Panc1 (cell line): ENCODE data around the gene PDLIM4. TPM values are rescaled to one million over a fixed set of nuclear protein-coding genes. Genes with fewer than 3 reads are reported as not detected.

Experiments used
- ATAC-seq: fragments of 200-7000 bp; cut with Tn5 transposase; 2 replicates; pipeline ENCODE4 v1.9.1; 2020; ENCODE audit warnings: mild to moderate bottlenecking, moderate library complexity
- BruUV-seq: library from RNA; stranded (reverse); fragments of 400-500 nt; replicated peaks from 2 replicates; lab custom pipeline; 2021; lab: Mats Ljungman, UMichigan
- CTCF ChIA-PET: fragments of 300-600 bp; sonication (Branson Sonifier 250); formaldehyde crosslinking; loops from one replicate; lab custom pipeline; 2022; ENCODE audit warnings: antibody characterized with exemption; lab: Charles Lee
- POLR2A ChIA-PET: fragments of 300-600 bp; sonication (Branson Sonifier 250); formaldehyde crosslinking; loops from one replicate; lab custom pipeline; 2022; ENCODE audit warnings: antibody characterized with exemption; lab: Charles Lee
- DNase-seq: peaks from one replicate; pipeline ENCODE4 v3.0.0-alpha.2; 2010; ENCODE audit warnings: low read depth, low spot score
- H3K27ac ChIP-seq: 2 replicates; pipeline ENCODE4 v1.5.1; 2011; ENCODE audit warnings: mild to moderate bottlenecking, low read length, inconsistent platforms
- H3K27me3 ChIP-seq: fragments of 200-500 bp; sonication (Bioruptor generic); 2 replicates; pipeline ENCODE4 v1.6.0; 2014; ENCODE audit warnings: low read length, inconsistent platforms; ENCODE audit not compliant: control insufficient read depth, insufficient read depth
- H3K36me3 ChIP-seq: fragments of 200-500 bp; sonication (Bioruptor generic); 2 replicates; pipeline ENCODE4 v1.5.1; 2014; ENCODE audit warnings: inconsistent platforms, mild to moderate bottlenecking, low read length, moderate library complexity; ENCODE audit not compliant: control insufficient read depth, insufficient read depth
- H3K4me1 ChIP-seq: 2 replicates; pipeline ENCODE4 v1.5.1; 2011; ENCODE audit warnings: inconsistent platforms, mild to moderate bottlenecking, low read length, moderate library complexity; ENCODE audit not compliant: control insufficient read depth, insufficient read depth
- H3K4me3 ChIP-seq, 2 experiments: 2 replicates each; pipeline ENCODE4 v1.5.1; 2011 to 2012; ENCODE audit warnings: low read depth in 2 of 2, low read length in 2 of 2, mild to moderate bottlenecking in 2 of 2, inconsistent platforms in 1 of 2, moderate library complexity in 1 of 2
- H3K9me3 ChIP-seq: fragments of 200-500 bp; sonication (Bioruptor generic); 2 replicates; pipeline ENCODE4 v1.5.1; 2014; ENCODE audit warnings: low read depth, mild to moderate bottlenecking, inconsistent platforms, low read length, moderate library complexity; ENCODE audit not compliant: control insufficient read depth, insufficient read depth
- POLR2AphosphoS5 ChIP-seq: IDR thresholded peaks from 2 replicates; pipeline ENCODE4 v1.6.1; 2012; ENCODE audit warnings: mild to moderate bottlenecking, low read depth, low read length, moderate library complexity
- SIN3A ChIP-seq: IDR thresholded peaks from 2 replicates; pipeline ENCODE4 v1.6.1; 2012; ENCODE audit warnings: low read depth, mild to moderate bottlenecking, low read length, moderate library complexity, borderline replicate concordance; ENCODE audit not compliant: insufficient read depth
- TCF7L2 ChIP-seq: IDR thresholded peaks from 2 replicates; pipeline ENCODE4 v1.6.1; 2011; ENCODE audit warnings: mild to moderate bottlenecking, low read depth, low read length, inconsistent platforms
- in situ Hi-C: cut with HindIII; loops from 2 replicates; pipeline ENCODE4 v1.10.0; 2016; ENCODE audit warnings: low sequenced_read_pairs, low pct_unique_long_range_greater_than_20kb
- intact Hi-C: fragments of 100-400 bp; cut with micrococcal nuclease; formaldehyde crosslinking; loops from one replicate; pipeline ENCODE4 v1.10.0; 2022; ENCODE audit not compliant: unreplicated experiment
- total RNA-seq: library from RNA; stranded (reverse); gene quantifications from one replicate; pipeline ENCODE4 v1.2.1, GENCODE V29; 2021; ENCODE audit not compliant: unreplicated experiment
- TF ChIP-seq, protein P1 (sequence below): fragments of 450-650 bp; IDR thresholded peaks from 2 replicates; pipeline ENCODE4 v1.5.1; 2017; ENCODE audit warnings: mild to moderate bottlenecking
- TF ChIP-seq, protein P2 (sequence below), 2 experiments: IDR thresholded peaks; 2 replicates each; pipeline ENCODE4 v1.6.1; 2011 to 2012; ENCODE audit warnings: low read depth in 2 of 2, control low read depth in 1 of 2, low read length in 1 of 2, mild to moderate bottlenecking in 1 of 2, moderate library complexity in 1 of 2; ENCODE audit not compliant: insufficient read depth in 1 of 2

Gene PDLIM4
- total RNA-seq, 1 experiment from 2014 or later, result 9.9 TPM

GRCh38 chr5:132253008-132253441 is 4.5 kb upstream of the PDLIM4 start:
- ChIA-PET CTCF (no interaction called here), POLR2A (no interaction called here)
- BruUV-seq, result no TSS peak
- Histone ChIP-seq H3K4me1 (no peaks in the 10 kb centered on the region), H3K27me3 (no peaks in the 10 kb centered on the region; the same call in 1 of the 2 replicates), H3K9me3 (no peaks in the 10 kb centered on the region), H3K36me3 (no peaks in the 10 kb centered on the region), H3K27ac (no peak overlapping the region), H3K4me3 (no peak overlapping the region)
- in situ Hi-C loops, result no loop called here
- intact Hi-C loops, result no loop called here
- DNase-seq, result no peak
- ATAC-seq, result no peak
- TF ChIP-seq, protein P1, sequence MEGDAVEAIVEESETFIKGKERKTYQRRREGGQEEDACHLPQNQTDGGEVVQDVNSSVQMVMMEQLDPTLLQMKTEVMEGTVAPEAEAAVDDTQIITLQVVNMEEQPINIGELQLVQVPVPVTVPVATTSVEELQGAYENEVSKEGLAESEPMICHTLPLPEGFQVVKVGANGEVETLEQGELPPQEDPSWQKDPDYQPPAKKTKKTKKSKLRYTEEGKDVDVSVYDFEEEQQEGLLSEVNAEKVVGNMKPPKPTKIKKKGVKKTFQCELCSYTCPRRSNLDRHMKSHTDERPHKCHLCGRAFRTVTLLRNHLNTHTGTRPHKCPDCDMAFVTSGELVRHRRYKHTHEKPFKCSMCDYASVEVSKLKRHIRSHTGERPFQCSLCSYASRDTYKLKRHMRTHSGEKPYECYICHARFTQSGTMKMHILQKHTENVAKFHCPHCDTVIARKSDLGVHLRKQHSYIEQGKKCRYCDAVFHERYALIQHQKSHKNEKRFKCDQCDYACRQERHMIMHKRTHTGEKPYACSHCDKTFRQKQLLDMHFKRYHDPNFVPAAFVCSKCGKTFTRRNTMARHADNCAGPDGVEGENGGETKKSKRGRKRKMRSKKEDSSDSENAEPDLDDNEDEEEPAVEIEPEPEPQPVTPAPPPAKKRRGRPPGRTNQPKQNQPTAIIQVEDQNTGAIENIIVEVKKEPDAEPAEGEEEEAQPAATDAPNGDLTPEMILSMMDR, result no peak
- TF ChIP-seq SIN3A (no peak), POLR2AphosphoS5 (no peak), TCF7L2 (no peak)
- TF ChIP-seq, protein P2, sequence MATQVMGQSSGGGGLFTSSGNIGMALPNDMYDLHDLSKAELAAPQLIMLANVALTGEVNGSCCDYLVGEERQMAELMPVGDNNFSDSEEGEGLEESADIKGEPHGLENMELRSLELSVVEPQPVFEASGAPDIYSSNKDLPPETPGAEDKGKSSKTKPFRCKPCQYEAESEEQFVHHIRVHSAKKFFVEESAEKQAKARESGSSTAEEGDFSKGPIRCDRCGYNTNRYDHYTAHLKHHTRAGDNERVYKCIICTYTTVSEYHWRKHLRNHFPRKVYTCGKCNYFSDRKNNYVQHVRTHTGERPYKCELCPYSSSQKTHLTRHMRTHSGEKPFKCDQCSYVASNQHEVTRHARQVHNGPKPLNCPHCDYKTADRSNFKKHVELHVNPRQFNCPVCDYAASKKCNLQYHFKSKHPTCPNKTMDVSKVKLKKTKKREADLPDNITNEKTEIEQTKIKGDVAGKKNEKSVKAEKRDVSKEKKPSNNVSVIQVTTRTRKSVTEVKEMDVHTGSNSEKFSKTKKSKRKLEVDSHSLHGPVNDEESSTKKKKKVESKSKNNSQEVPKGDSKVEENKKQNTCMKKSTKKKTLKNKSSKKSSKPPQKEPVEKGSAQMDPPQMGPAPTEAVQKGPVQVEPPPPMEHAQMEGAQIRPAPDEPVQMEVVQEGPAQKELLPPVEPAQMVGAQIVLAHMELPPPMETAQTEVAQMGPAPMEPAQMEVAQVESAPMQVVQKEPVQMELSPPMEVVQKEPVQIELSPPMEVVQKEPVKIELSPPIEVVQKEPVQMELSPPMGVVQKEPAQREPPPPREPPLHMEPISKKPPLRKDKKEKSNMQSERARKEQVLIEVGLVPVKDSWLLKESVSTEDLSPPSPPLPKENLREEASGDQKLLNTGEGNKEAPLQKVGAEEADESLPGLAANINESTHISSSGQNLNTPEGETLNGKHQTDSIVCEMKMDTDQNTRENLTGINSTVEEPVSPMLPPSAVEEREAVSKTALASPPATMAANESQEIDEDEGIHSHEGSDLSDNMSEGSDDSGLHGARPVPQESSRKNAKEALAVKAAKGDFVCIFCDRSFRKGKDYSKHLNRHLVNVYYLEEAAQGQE (IDR thresholded peaks at IDR 0.05; ENCODE audit: insufficient read depth in 1 of 2, low read depth in 2 of 2, low read length in 1 of 2), result no peak

DNA sequence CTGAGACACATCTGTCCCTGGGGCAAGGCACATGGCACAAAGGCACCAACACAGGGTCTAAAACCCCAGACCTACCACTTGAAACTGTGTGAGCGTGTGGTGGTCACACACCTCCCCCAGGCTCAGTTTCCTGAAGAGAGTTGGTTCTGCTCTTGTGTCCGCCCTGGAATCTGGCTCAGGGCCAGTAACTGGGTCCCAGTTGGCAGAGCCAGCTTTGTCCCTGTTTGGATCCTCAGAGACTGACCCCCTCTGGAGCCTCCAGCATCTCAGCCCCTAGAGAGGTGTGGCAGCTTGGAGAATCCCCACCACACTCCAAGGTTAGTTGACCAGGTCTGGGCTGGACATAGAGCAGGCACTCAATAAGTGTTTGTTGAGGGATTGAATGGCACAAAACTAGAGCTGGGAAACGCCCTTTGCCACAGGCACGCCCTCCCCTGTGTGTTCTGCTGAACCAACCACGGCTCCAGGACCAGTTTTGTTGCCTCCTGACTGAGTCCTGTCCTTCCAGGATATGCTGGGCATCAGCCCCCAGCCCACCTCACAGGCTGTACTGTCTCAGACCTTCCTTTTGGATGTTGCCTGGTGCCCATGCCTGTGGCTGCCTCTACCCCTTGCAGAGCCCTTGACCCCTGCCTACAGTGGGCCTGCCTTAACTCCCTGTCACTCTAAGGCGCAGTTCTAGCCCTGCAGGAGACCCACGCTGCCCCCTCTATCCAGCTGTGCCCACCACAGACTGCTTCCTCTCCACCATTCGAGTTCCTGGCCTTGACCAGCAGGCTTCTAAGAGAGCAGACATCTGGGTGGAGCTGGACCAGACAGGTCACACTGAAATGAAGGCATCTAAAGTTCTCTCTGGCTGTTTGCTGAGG is 3.8 kb upstream of the PDLIM4 start:
- in situ Hi-C loops, result no loop called here
- no peak for ATAC-seq
- intact Hi-C loops, result no loop called here
- no peaks in the 10 kb centered on the region for H3K36me3 ChIP-seq
- CTCF ChIA-PET, result no interaction called here
- TF ChIP-seq, protein P1, result no peak
- TF ChIP-seq POLR2AphosphoS5, result no peak
- no peak for TF ChIP-seq TCF7L2
- TF ChIP-seq, protein P2 (IDR thresholded peaks at IDR 0.05; ENCODE audit: insufficient read depth in 1 of 2, low read depth in 2 of 2, low read length in 1 of 2), result no peak
- TF ChIP-seq SIN3A, result no peak
- no peak overlapping the region for H3K27ac ChIP-seq
- no peak for DNase-seq
- POLR2A ChIA-PET, result interaction anchor here (0.6 kb wide), 1 partner anchor 991 kb away, joined by 5 read pairs; no protein-coding TSS in a partner anchor
- H3K27me3 ChIP-seq, result no peaks in the 10 kb centered on the region; the same call in 1 of the 2 replicates
- H3K4me1 ChIP-seq, result no peaks in the 10 kb centered on the region
- no peaks in the 10 kb centered on the region for H3K9me3 ChIP-seq
- no TSS peak for BruUV-seq
- no peak overlapping the region for H3K4me3 ChIP-seq
